K562 (cell line): ENCODE measurements around the gene AGPAT3. TPM values are rescaled to one million over a fixed set of nuclear protein-coding genes. Genes with fewer than 3 reads are reported as not detected.
A peak's percentile ranks its signal among the peaks of the same experiment; 100 is the strongest.

ENCODE experiments used
- ATAC-seq: fragments of 200-7000 bp; cut with Tn5 transposase; 3 replicates; pipeline ENCODE4 v1.9.1; 2020; ENCODE audit warnings: moderate library complexity
- BruUV-seq: library from RNA; stranded (reverse); fragments of 400-500 nt; replicated peaks from 2 replicates; lab custom pipeline; 2021; lab: Mats Ljungman, UMichigan
- CTCF ChIA-PET: fragments of 300-600 bp; formaldehyde crosslinking; extraction: SDS; loops from one replicate; lab custom pipeline; 2021; ENCODE audit warnings: low intra/inter-chr PET ratio; lab: Yijun Ruan, JAX
- POLR2A ChIA-PET: fragments of 300-600, 350-650 bp; sonication (Branson Sonifier 250); formaldehyde crosslinking; extraction: SDS; loops from one replicate; lab custom pipeline; 2021; ENCODE audit warnings: antibody characterized with exemption, inconsistent platforms; lab: Yijun Ruan, JAX
- DNase-seq, 4 experiments: peaks; one replicate each; pipeline versions ENCODE4 v3.0.0 to v3.0.0-alpha.2; 2011 to 2018; ENCODE audit warnings: low spot score in 3 of 4, mixed read lengths in 3 of 4; ENCODE audit errors: extremely low read depth in 1 of 4
- FAIRE-seq: peaks from 2 replicates; lab custom pipeline; 2011; peaks lifted over from hg19 to GRCh38; lab: Jason Lieb, UNC
- H2AFZ ChIP-seq: 2 replicates; pipeline ENCODE4 v1.6.0; 2011; ENCODE audit warnings: low read depth, low read length, control low read depth, inconsistent platforms
- H3K27ac ChIP-seq: fragments of 200-600 bp; 3 replicates; pipeline ENCODE4 v1.8.0; 2011; ENCODE audit warnings: low read depth, mild to moderate bottlenecking, control low read depth, inconsistent platforms, low read length, moderate library complexity, mixed read lengths; ENCODE audit errors: extremely low read depth
- H3K27me3 ChIP-seq, 2 experiments: fragments of 300-600 bp in 1 of 2; 2 replicates in 1 of 2; 3 replicates in 1 of 2; pipeline versions ENCODE4 v1.6.0 to v1.8.0; 2011; ENCODE audit warnings: inconsistent platforms in 2 of 2, low read length in 2 of 2, mild to moderate bottlenecking in 1 of 2, mixed read lengths in 1 of 2, moderate library complexity in 1 of 2; ENCODE audit not compliant: control insufficient read depth in 2 of 2, insufficient read depth in 2 of 2
- H3K36me3 ChIP-seq: fragments of 300-600 bp; 3 replicates; pipeline ENCODE4 v1.8.0; 2011; ENCODE audit warnings: mild to moderate bottlenecking, low read length, inconsistent platforms; ENCODE audit not compliant: control insufficient read depth, insufficient read depth
- H3K4me1 ChIP-seq, 2 experiments: fragments of 200-600 bp in 1 of 2; replicated peaks in 1 of 2; 2 replicates in 1 of 2; 3 replicates in 1 of 2; pipeline versions ENCODE4 v1.5.1 to v1.8.0; 2011; ENCODE audit warnings: inconsistent platforms in 2 of 2, low read length in 2 of 2, mild to moderate bottlenecking in 1 of 2, mixed read lengths in 1 of 2, moderate library complexity in 1 of 2; ENCODE audit not compliant: control insufficient read depth in 2 of 2, insufficient read depth in 2 of 2
- H3K4me2 ChIP-seq: 2 replicates; pipeline ENCODE4 v1.6.1; 2011; ENCODE audit warnings: low read length, control low read depth, inconsistent platforms, mixed read lengths; ENCODE audit not compliant: insufficient read depth
- H3K4me3 ChIP-seq: fragments of 200-600 bp; sonication (generic), shearing (Covaris generic); 2 replicates; pipeline ENCODE4 v1.5.1; 2016; ENCODE audit warnings: control low read depth, inconsistent platforms
- H3K79me2 ChIP-seq: fragments of 200-600 bp; 3 replicates; pipeline ENCODE4 v1.8.0; 2011; ENCODE audit warnings: low read length, inconsistent platforms; ENCODE audit not compliant: control insufficient read depth, insufficient read depth
- H3K9ac ChIP-seq, 2 experiments: 2 replicates each; pipeline versions ENCODE4 v1.6.0 to v1.6.1; 2011; ENCODE audit warnings: low read depth in 2 of 2, low read length in 2 of 2, control low read depth in 1 of 2, inconsistent platforms in 1 of 2, mild to moderate bottlenecking in 1 of 2, mixed read lengths in 1 of 2; ENCODE audit not compliant: insufficient read depth in 1 of 2
- H3K9me1 ChIP-seq: one replicate; pipeline ENCODE4 v1.6.0; 2011; ENCODE audit warnings: inconsistent platforms, mild to moderate bottlenecking, low read length, moderate library complexity; ENCODE audit not compliant: control insufficient read depth, insufficient read depth
- H3K9me3 ChIP-seq: replicated peaks from 2 replicates; pipeline ENCODE4 v1.5.1; 2011; ENCODE audit warnings: low read depth, low read length, inconsistent platforms; ENCODE audit not compliant: control insufficient read depth, insufficient read depth
- H4K20me1 ChIP-seq: replicated peaks from 2 replicates; pipeline ENCODE4 v1.6.1; 2011; ENCODE audit warnings: low read length, inconsistent platforms, mixed read lengths; ENCODE audit not compliant: control insufficient read depth, insufficient read depth
- ATF1 ChIP-seq, 2 experiments: fragments of 450-650 bp in 1 of 2; IDR thresholded peaks; 2 replicates each; pipeline ENCODE4 v1.6.1; 2016; ENCODE audit warnings: missing compliant biosample characterization in 1 of 2, missing genetic modification characterization in 1 of 2
- CHD2 ChIP-seq: IDR thresholded peaks from 2 replicates; pipeline ENCODE4 v1.6.1; 2011; ENCODE audit warnings: low read depth, low read length
- POLR2AphosphoS5 ChIP-seq: IDR thresholded peaks from 2 replicates; pipeline ENCODE4 v1.6.1; 2011; ENCODE audit warnings: mild to moderate bottlenecking, low read depth, low read length, moderate library complexity; ENCODE audit not compliant: control insufficient read depth, insufficient read depth
- SMARCA5 ChIP-seq: fragments of 450-650 bp; IDR thresholded peaks from 2 replicates; pipeline ENCODE4 v1.6.1; 2016
- SNRNP70 ChIP-seq: fragments of 200-400 bp; formaldehyde crosslinking; optimal IDR thresholded peaks from 2 replicates; pipeline ENCODE3; 2017; ENCODE audit warnings: low read depth, low read length
- TRIM24 ChIP-seq, 2 experiments: fragments of 450-650 bp; IDR thresholded peaks; 2 replicates each; pipeline ENCODE4 v1.6.1; 2016
- TSC22D4 ChIP-seq: fragments of 450-650 bp; IDR thresholded peaks from 2 replicates; pipeline ENCODE4 v1.6.1; 2016; ENCODE audit warnings: missing genetic modification characterization, missing biosample characterization, control low read depth
- ZNF239 ChIP-seq: fragments of 250-450 bp; sonication (Bioruptor Pico); IDR thresholded peaks from 2 replicates; pipeline ENCODE4 v1.4.0; 2020; ENCODE audit warnings: mild to moderate bottlenecking
- ZNF24 ChIP-seq: fragments of 450-650 bp; IDR thresholded peaks from 2 replicates; pipeline ENCODE4 v1.6.1; 2016
- ZNF707 ChIP-seq: fragments of 250-450 bp; sonication (Bioruptor Pico); conservative IDR thresholded peaks from 2 replicates; pipeline ENCODE4 v1.8.0; 2022; ENCODE audit warnings: inconsistent platforms, mild to moderate bottlenecking, moderate library complexity
- WGBS: fragments of 100-300 bp; shearing (Covaris generic); methylation state at CpG from one replicate; pipeline ENCODE4 v1.1.6; 2016; ENCODE audit warnings: low coverage, mixed read lengths; ENCODE audit not compliant: insufficient coverage; ENCODE audit errors: missing lambda C conversion rate; 5-methylcytosine and 5-hydroxymethylcytosine counted together
- in situ Hi-C: fragments of 300-500 bp; cut with MboI; formaldehyde crosslinking; loops from 4 replicates; pipeline ENCODE4 v1.15.0; 2018; ENCODE audit warnings: inconsistent platforms, mixed read lengths
- intact Hi-C: fragments of 100-400 bp; cut with micrococcal nuclease; formaldehyde crosslinking; loops from 2 replicates; pipeline ENCODE4 v1.14.2; 2022
- polyA plus RNA-seq, 8 experiments: library from polyadenylated mRNA; depleted of rRNA in 4 of 8; stranded (reverse) in 5 of 8; unstranded in 3 of 8; fragments of >200 nt; fragmentation: Nextera tagmentation in 2 of 8; fragmentation: Illumina TruSeq in 1 of 8; extraction: Ambion mirVana in 2 of 8; extraction: Trizol in 1 of 8; gene quantifications; 2 replicates each; pipeline versions ENCODE4 v1.2.1 to v1.2.3, GENCODE V29; 2011 to 2014; ENCODE audit warnings: inconsistent platforms in 1 of 8, missing spikeins in 1 of 8
- total RNA-seq, 7 experiments: library from RNA; depleted of rRNA in 6 of 7; stranded (reverse); fragments of >200 nt in 6 of 7; fragmentation: Illumina TruSeq in 2 of 7; extraction: Trizol in 2 of 7; gene quantifications; 2 replicates each; pipeline versions ENCODE4 v1.2.1 to v1.2.3, GENCODE V29; 2011 to 2021; ENCODE audit warnings: low replicate concordance in 1 of 7
- TF ChIP-seq, protein P1 (sequence below): sonication (generic); formaldehyde crosslinking; IDR thresholded peaks from 2 replicates; pipeline ENCODE4 v1.5.0; 2020; ENCODE audit warnings: missing genetic modification reagents
- TF ChIP-seq, protein P2 (sequence below), 2 experiments: IDR thresholded peaks in 1 of 2; conservative IDR thresholded peaks in 1 of 2; 2 replicates each; pipeline ENCODE4 v1.6.1; 2016; ENCODE audit warnings: low read depth in 2 of 2, mild to moderate bottlenecking in 1 of 2, missing compliant biosample characterization in 1 of 2, missing genetic modification characterization in 1 of 2, moderate library complexity in 1 of 2

AGPAT3 gene
- total and polyA plus RNA-seq, 9 of the 15 experiments (the other 6 are each of a cell fraction or from before 2014, with no cell fraction given) = 1.5 to 88.4 (median 35.7) TPM

DNA sequence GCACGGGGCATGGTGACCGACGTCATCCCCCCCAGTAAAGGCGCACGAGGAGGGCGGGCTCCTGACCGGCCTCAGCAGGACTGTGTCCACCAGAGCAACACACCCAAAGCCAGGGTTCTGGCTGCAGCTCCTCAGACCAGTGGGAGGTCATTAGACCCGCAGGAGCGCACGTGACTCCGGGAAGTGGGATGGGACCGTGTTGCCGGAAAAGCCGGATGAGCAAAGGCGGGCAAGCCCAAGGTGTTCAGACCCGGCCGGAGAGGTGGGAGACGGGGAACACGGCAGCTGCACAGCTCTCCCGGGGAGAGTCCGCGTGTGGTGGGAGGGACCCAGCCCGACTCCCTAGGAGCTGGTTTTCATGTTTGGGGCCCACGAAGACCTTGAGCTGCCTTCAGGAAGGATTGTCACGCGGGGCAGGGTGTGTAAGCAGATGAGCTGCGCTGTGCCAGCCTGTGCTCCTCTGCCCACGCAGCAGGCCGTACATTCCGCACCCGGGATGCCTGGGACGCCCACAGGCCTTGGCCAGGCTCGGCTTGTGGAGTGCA, 126.5 kb downstream of the AGPAT3 start:
- no peaks in the 10 kb centered on the region for H3K9me1 ChIP-seq
- no peaks in the 10 kb centered on the region for H4K20me1 ChIP-seq
- peak overlapping the region in 1 of 2 experiments; percentile 74; a peak in 2 of 4 replicates for H3K9ac ChIP-seq
- CTCF ChIA-PET = no interaction called here
- POLR2A ChIA-PET = interaction anchor here (0.5 to 1.4 kb wide), 4 partner anchors 18 to 71 kb away, joined by 3 to 5 read pairs (median 3); partner anchors contain the start of gene TRAPPC10
- no peaks in the 10 kb centered on the region for H3K36me3 ChIP-seq
- ATAC-seq (peak; percentile 59), FAIRE-seq (no peak), DNase-seq (peak in 1 of 4 experiments; percentile 50)
- in situ Hi-C loops (no loop called here), intact Hi-C loops (no loop called here)
- peaks cover 26 to 43% of the 10 kb centered on the region in 2 experiments for H3K27me3 ChIP-seq
- no TSS peak for BruUV-seq
- H3K4me1 ChIP-seq = peaks cover 0 to 31% of the 10 kb centered on the region in 2 experiments; a peak in 2 of 5 replicates
- H2AFZ ChIP-seq = peak overlapping the region; percentile 16; the same call in 1 of the 2 replicates
- no peak overlapping the region for H3K27ac ChIP-seq
- 35% methylated on average over 32 of the region's 33 CpGs for whole genome bisulfite sequencing
- peak overlapping the region; percentile 13; the same call in 1 of the 2 replicates for H3K4me2 ChIP-seq
- H3K4me3 ChIP-seq = no peak overlapping the region
- no peaks in the 10 kb centered on the region for H3K79me2 ChIP-seq
- no peaks in the 10 kb centered on the region; the same call in 1 of the 2 replicates for H3K9me3 ChIP-seq
- TF ChIP-seq SNRNP70 (no peak), ATF1 (CRISPR knock-in tag; IDR thresholded peaks at IDR 0.05) (no peak), ATF1 (tag; IDR thresholded peaks at IDR 0.05) (0 out of 2 replicates have a peak, but pooled peaks have one; percentile 24), ZNF707 (CRISPR knock-in tag) (no peak), ZNF24 (no peak), POLR2AphosphoS5 (no peak), CHD2 (no peak), ZNF239 (CRISPR knock-in tag) (no peak), SMARCA5 (no peak), TRIM24 (IDR thresholded peaks at IDR 0.05) (no peak), TSC22D4 (no peak)
- TF ChIP-seq, protein P1, sequence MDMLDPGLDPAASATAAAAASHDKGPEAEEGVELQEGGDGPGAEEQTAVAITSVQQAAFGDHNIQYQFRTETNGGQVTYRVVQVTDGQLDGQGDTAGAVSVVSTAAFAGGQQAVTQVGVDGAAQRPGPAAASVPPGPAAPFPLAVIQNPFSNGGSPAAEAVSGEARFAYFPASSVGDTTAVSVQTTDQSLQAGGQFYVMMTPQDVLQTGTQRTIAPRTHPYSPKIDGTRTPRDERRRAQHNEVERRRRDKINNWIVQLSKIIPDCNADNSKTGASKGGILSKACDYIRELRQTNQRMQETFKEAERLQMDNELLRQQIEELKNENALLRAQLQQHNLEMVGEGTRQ = peak; percentile 30; the same call in 1 of the 2 replicates
- TF ChIP-seq, protein P2, sequence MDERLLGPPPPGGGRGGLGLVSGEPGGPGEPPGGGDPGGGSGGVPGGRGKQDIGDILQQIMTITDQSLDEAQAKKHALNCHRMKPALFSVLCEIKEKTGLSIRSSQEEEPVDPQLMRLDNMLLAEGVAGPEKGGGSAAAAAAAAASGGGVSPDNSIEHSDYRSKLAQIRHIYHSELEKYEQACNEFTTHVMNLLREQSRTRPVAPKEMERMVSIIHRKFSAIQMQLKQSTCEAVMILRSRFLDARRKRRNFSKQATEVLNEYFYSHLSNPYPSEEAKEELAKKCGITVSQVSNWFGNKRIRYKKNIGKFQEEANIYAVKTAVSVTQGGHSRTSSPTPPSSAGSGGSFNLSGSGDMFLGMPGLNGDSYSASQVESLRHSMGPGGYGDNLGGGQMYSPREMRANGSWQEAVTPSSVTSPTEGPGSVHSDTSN (CRISPR knock-in tag; IDR thresholded peaks at IDR 0.05; ENCODE audit: low read depth) = no peak
- TF ChIP-seq, protein P2 (tag; conservative IDR thresholded peaks at IDR 0.05; ENCODE audit: low read depth) = no peak
